WTC11 (cell line): Measurements from ENCODE around the gene SORL1. TPM values are rescaled to one million over a fixed set of nuclear protein-coding genes. Genes with fewer than 3 reads are reported as not detected.
A peak's percentile ranks its signal among the peaks of the same experiment; 100 is the strongest.

Source experiments
- ATAC-seq: fragments of 200-7000 bp; cut with Tn5 transposase; 2 replicates; pipeline ENCODE4 v1.10.0; 2021; ENCODE audit warnings: mild to moderate bottlenecking, moderate library complexity
- CTCF ChIA-PET: fragments of 300-600 bp; sonication (Branson Sonifier 250); formaldehyde crosslinking; loops from one replicate; lab custom pipeline; 2021; ENCODE audit warnings: antibody characterized with exemption; lab: Charles Lee
- POLR2A ChIA-PET: fragments of 350-600 bp; sonication (Branson Sonifier 250); formaldehyde crosslinking; loops from one replicate; lab custom pipeline; 2021; ENCODE audit warnings: antibody characterized with exemption; lab: Charles Lee
- DNase-seq: peaks from one replicate; pipeline ENCODE4 v3.0.0; 2021; ENCODE audit warnings: low spot score
- H3K27ac Mint-ChIP-seq: 2 replicates; pipeline ENCODE4 v1.8.0; 2021; ENCODE audit warnings: mixed read lengths
- H3K27me3 Mint-ChIP-seq: 2 replicates; pipeline ENCODE4 v1.8.0; 2021; ENCODE audit warnings: low read depth, mild to moderate bottlenecking, moderate library complexity, mixed read lengths
- H3K36me3 Mint-ChIP-seq: 2 replicates; pipeline ENCODE4 v1.8.0; 2021; ENCODE audit warnings: mixed read lengths
- H3K4me1 Mint-ChIP-seq: 2 replicates; pipeline ENCODE4 v1.8.0; 2022; ENCODE audit warnings: mixed read lengths
- H3K4me3 Mint-ChIP-seq: 2 replicates; pipeline ENCODE4 v1.8.0; 2021; ENCODE audit warnings: mild to moderate bottlenecking, moderate library complexity, mixed read lengths
- H3K9me3 Mint-ChIP-seq: 2 replicates; pipeline ENCODE4 v1.8.0; 2021; ENCODE audit warnings: mixed read lengths
- CBFB ChIP-seq: sonication (generic); formaldehyde crosslinking; IDR thresholded peaks from 2 replicates; pipeline ENCODE4 v1.8.1; 2022; ENCODE audit warnings: mild to moderate bottlenecking, low read depth, missing genetic modification reagents
- ELF4 ChIP-seq: sonication (generic); formaldehyde crosslinking; IDR thresholded peaks from 2 replicates; pipeline ENCODE4 v1.8.1; 2022; ENCODE audit warnings: low read depth, mild to moderate bottlenecking, moderate library complexity, missing genetic modification reagents
- FOXK1 ChIP-seq: sonication (generic); formaldehyde crosslinking; IDR thresholded peaks from 2 replicates; pipeline ENCODE4 v1.8.0; 2022; ENCODE audit warnings: mild to moderate bottlenecking, moderate library complexity, missing genetic modification reagents
- JAZF1 ChIP-seq: fragments of 250-450 bp; sonication (Bioruptor Pico); IDR thresholded peaks from 2 replicates; pipeline ENCODE4 v1.9.0; 2021; ENCODE audit warnings: moderate library complexity, mild to moderate bottlenecking, inconsistent platforms
- NR1H2 ChIP-seq: sonication (generic); formaldehyde crosslinking; IDR thresholded peaks from 2 replicates; pipeline ENCODE4 v1.9.0; 2021; ENCODE audit warnings: mild to moderate bottlenecking, moderate library complexity, missing genetic modification reagents
- PRRX2 ChIP-seq: fragments of 250-450 bp; sonication (Bioruptor Pico); IDR thresholded peaks from 2 replicates; pipeline ENCODE4 v1.8.0; 2021; ENCODE audit warnings: mild to moderate bottlenecking
- RELA ChIP-seq: sonication (generic); formaldehyde crosslinking; IDR thresholded peaks from 2 replicates; pipeline ENCODE4 v1.8.1; 2022; ENCODE audit warnings: missing genetic modification reagents, mild to moderate bottlenecking, borderline replicate concordance
- TCF7 ChIP-seq: sonication (generic); formaldehyde crosslinking; IDR thresholded peaks from 2 replicates; pipeline ENCODE4 v1.8.0; 2022; ENCODE audit warnings: mild to moderate bottlenecking, low read depth, missing genetic modification reagents, moderate library complexity
- TEAD1 ChIP-seq: sonication (generic); formaldehyde crosslinking; IDR thresholded peaks from 2 replicates; pipeline ENCODE4 v1.8.0; 2022; ENCODE audit warnings: mild to moderate bottlenecking, missing genetic modification reagents
- TEAD4 ChIP-seq: sonication (generic); formaldehyde crosslinking; IDR thresholded peaks from 2 replicates; pipeline ENCODE4 v1.8.0; 2022; ENCODE audit warnings: mild to moderate bottlenecking, missing genetic modification reagents
- TP53 ChIP-seq: sonication (generic); formaldehyde crosslinking; IDR thresholded peaks from 2 replicates; pipeline ENCODE4 v1.8.1; 2023; ENCODE audit warnings: mild to moderate bottlenecking, missing genetic modification reagents
- ZNF232 ChIP-seq: sonication (generic); formaldehyde crosslinking; IDR thresholded peaks from 2 replicates; pipeline ENCODE4 v1.8.0; 2022; ENCODE audit warnings: mild to moderate bottlenecking, missing genetic modification reagents
- ZNF263 ChIP-seq: sonication (generic); formaldehyde crosslinking; IDR thresholded peaks from 2 replicates; pipeline ENCODE4 v1.8.1; 2022; ENCODE audit warnings: low read depth, mild to moderate bottlenecking, moderate library complexity, missing genetic modification reagents
- ZNF317 ChIP-seq: sonication (generic); formaldehyde crosslinking; IDR thresholded peaks from 2 replicates; pipeline ENCODE4 v1.8.1; 2023; ENCODE audit warnings: low read depth, mild to moderate bottlenecking, moderate library complexity, missing genetic modification reagents, borderline replicate concordance
- ZNF423 ChIP-seq: fragments of 250-450 bp; sonication (Bioruptor Pico); IDR thresholded peaks from 2 replicates; pipeline ENCODE4 v2.1.2; 2022; ENCODE audit warnings: mild to moderate bottlenecking, moderate library complexity
- total RNA-seq: library from RNA; stranded (reverse); gene quantifications from 3 replicates; pipeline ENCODE4 v1.2.3, GENCODE V29; 2021
- TF ChIP-seq, protein P1 (sequence below): sonication (generic); formaldehyde crosslinking; IDR thresholded peaks from 2 replicates; pipeline ENCODE4 v1.8.0; 2023; ENCODE audit warnings: missing genetic modification reagents
- TF ChIP-seq, protein P2 (sequence below): sonication (generic); formaldehyde crosslinking; IDR thresholded peaks from 2 replicates; pipeline ENCODE4 v1.8.0; 2022; ENCODE audit warnings: mild to moderate bottlenecking, missing genetic modification reagents
- TF ChIP-seq, protein P3 (sequence below): sonication (generic); formaldehyde crosslinking; IDR thresholded peaks from 2 replicates; pipeline ENCODE4 v1.8.0; 2022; ENCODE audit warnings: mild to moderate bottlenecking, missing genetic modification reagents
- TF ChIP-seq, protein P4 (sequence below): fragments of 250-450 bp; sonication (Bioruptor Pico); conservative IDR thresholded peaks from 2 replicates; pipeline ENCODE4 v1.9.0; 2021; ENCODE audit warnings: mild to moderate bottlenecking
- TF ChIP-seq, protein P5 (sequence below): sonication (generic); formaldehyde crosslinking; IDR thresholded peaks from 2 replicates; pipeline ENCODE4 v1.8.1; 2023; ENCODE audit warnings: mild to moderate bottlenecking, missing genetic modification reagents, borderline replicate concordance
- TF ChIP-seq, protein P6 (sequence below): fragments of 250-450 bp; sonication (Bioruptor Pico); IDR thresholded peaks from 2 replicates; pipeline ENCODE4 v1.9.0; 2021; ENCODE audit warnings: mild to moderate bottlenecking, borderline replicate concordance

SORL1 gene
- total RNA-seq, 1 experiment from 2014 or later, result 87.1 TPM

DNA sequence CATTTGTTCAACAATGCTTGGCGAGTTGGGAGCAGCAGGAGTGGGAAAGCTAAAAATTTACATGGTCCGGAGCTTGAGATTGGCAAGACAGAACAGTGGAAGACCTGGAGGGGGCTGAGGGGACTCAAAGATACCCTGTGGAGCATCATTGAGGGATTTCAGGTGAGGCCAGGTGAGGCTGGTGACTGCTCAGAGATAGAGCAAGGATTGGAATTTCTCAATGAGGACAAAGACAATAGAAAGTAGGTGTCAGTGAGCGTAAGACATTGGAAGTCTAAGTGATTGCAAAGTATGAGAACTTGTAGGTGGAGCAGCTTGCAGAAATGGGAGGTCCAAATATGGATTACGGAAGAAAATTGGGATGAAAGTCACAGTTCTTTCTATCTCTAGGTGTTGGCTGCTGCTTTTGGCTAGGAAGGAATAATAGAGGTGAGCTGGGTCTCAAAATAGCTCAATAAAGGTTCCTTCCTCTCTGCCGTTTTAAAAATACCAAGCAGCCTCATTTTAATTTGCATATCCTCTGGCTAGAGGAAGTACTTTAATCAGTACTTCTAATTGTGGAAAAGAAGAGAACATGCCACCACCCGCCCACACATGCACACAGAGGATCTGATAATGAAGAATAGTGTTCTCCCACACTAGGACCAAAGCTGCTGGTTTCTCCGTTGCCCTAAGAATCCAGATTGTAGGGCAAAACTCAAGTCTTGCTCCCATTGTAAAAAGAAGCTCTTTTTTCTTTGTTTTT, 42.4 kb downstream of the SORL1 start:
- no peaks in the 10 kb centered on the region for H3K9me3 Mint-ChIP-seq
- peak; percentile 93 for ATAC-seq
- 0 out of 2 replicates have a peak overlapping the region, but pooled peaks have one; percentile 11 for H3K4me3 Mint-ChIP-seq
- peaks cover 67% of the 10 kb centered on the region for H3K36me3 Mint-ChIP-seq
- CTCF ChIA-PET, result interaction anchor here (0.6 to 1.2 kb wide), 4 partner anchors 13 to 1939 kb away, joined by 3 to 5 read pairs (median 4); no protein-coding TSS in a partner anchor
- H3K4me1 Mint-ChIP-seq, result peaks cover 30% of the 10 kb centered on the region
- TF ChIP-seq, protein P1, sequence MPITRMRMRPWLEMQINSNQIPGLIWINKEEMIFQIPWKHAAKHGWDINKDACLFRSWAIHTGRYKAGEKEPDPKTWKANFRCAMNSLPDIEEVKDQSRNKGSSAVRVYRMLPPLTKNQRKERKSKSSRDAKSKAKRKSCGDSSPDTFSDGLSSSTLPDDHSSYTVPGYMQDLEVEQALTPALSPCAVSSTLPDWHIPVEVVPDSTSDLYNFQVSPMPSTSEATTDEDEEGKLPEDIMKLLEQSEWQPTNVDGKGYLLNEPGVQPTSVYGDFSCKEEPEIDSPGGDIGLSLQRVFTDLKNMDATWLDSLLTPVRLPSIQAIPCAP (CRISPR knock-in tag), result no peak
- TF ChIP-seq ZNF317 (CRISPR knock-in tag) (0 out of 2 replicates have a peak, but pooled peaks have one; percentile 41), TEAD4 (CRISPR knock-in tag) (no peak), ZNF232 (CRISPR knock-in tag) (no peak), FOXK1 (no peak), PRRX2 (CRISPR knock-in tag) (no peak), CBFB (CRISPR knock-in tag) (no peak), TEAD1 (CRISPR knock-in tag) (no peak), ELF4 (CRISPR knock-in tag) (no peak), ZNF263 (no peak), ZNF423 (CRISPR knock-in tag) (peak; percentile 36), TP53 (no peak), JAZF1 (CRISPR knock-in tag) (no peak), RELA (CRISPR knock-in tag) (no peak)
- TF ChIP-seq, protein P2, sequence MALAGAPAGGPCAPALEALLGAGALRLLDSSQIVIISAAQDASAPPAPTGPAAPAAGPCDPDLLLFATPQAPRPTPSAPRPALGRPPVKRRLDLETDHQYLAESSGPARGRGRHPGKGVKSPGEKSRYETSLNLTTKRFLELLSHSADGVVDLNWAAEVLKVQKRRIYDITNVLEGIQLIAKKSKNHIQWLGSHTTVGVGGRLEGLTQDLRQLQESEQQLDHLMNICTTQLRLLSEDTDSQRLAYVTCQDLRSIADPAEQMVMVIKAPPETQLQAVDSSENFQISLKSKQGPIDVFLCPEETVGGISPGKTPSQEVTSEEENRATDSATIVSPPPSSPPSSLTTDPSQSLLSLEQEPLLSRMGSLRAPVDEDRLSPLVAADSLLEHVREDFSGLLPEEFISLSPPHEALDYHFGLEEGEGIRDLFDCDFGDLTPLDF, result no peak
- TF ChIP-seq, protein P3, sequence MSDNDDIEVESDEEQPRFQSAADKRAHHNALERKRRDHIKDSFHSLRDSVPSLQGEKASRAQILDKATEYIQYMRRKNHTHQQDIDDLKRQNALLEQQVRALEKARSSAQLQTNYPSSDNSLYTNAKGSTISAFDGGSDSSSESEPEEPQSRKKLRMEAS, result no peak
- TF ChIP-seq, all 79 proteins: peak for 2
- POLR2A ChIA-PET, result interaction anchor here (0.8 kb wide), 1 partner anchor 27 kb away, joined by 3 read pairs; no protein-coding TSS in a partner anchor
- H3K27me3 Mint-ChIP-seq, result no peaks in the 10 kb centered on the region
- peak overlapping the region; percentile 93 for H3K27ac Mint-ChIP-seq
- DNase-seq, result no peak

DNA sequence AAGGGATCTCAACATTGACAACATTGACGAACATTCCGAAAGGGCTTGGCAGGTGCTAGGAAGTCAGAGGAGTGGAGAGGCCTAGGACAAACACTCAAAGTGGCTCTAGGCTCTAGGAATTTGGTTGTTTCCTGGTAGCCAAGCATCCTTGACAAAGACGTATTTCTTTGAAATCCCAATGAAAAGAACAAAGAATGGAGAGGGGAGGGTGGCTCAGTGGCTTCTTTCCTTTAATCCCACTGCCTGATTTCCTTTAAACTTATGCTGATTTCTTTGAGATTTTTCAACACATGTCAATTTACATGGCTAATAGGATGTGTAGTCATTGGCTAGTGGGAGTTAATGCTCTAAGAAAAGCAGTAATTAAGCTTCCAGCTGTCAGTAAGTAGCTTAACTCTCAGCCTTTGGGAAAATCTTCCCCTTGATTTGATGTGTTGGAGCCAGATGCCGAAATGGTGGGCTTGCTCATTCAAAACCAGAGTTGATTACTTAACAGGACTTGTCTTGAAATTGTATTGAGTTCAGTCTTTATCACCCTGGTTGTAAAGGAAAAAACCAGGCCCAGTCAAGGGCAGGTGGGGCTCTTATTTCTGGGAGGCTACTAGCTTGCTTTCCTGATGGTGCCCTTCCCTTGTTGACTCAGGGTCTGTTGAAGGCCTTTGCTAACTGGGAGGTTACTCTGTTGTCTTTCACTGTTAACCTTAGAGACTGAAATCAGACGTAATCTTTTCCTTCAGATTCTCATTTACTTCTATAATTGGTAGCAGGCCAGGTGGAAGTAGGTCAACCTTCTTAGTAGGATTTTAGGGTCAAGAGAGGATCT, 45.3 kb downstream of the SORL1 start:
- ATAC-seq, result no peak
- CTCF ChIA-PET, result no interaction called here
- no peak for DNase-seq
- TF ChIP-seq NR1H2 (no peak), TCF7 (CRISPR knock-in tag) (no peak), ZNF232 (CRISPR knock-in tag) (no peak)
- TF ChIP-seq, protein P4, sequence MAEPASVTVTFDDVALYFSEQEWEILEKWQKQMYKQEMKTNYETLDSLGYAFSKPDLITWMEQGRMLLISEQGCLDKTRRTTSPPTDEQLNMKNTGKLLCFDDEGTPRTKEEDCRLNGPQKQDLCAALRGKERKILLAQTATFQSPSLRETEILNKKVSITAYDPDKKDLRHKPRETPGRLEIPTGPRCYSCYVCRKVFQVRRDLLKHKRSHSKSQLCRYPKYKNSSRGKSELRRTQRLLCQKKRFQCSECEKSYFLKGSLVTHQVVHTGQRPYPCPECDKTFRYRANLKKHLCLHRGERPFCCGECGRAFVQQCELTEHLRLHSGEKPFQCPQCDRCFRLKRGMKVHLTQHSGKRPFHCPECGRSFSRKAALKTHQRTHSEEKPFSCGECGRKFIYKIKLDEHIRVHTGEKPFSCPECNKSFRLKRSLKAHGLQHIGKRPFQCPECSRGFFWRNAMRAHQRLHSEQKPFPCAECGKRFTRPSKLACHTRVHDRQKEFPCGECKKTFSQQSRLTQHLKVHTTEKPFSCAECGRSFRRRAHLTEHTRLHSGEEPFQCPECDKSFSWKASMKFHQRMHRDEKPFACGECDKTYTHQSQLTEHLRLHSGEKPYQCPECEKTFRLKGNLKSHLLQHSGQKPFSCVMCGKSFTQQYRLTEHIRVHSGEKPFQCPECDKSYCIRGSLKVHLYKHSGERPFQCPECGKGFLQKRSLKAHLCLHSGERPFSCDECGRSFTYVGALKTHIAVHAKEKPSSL (CRISPR knock-in tag), result no peak
- TF ChIP-seq, protein P5, sequence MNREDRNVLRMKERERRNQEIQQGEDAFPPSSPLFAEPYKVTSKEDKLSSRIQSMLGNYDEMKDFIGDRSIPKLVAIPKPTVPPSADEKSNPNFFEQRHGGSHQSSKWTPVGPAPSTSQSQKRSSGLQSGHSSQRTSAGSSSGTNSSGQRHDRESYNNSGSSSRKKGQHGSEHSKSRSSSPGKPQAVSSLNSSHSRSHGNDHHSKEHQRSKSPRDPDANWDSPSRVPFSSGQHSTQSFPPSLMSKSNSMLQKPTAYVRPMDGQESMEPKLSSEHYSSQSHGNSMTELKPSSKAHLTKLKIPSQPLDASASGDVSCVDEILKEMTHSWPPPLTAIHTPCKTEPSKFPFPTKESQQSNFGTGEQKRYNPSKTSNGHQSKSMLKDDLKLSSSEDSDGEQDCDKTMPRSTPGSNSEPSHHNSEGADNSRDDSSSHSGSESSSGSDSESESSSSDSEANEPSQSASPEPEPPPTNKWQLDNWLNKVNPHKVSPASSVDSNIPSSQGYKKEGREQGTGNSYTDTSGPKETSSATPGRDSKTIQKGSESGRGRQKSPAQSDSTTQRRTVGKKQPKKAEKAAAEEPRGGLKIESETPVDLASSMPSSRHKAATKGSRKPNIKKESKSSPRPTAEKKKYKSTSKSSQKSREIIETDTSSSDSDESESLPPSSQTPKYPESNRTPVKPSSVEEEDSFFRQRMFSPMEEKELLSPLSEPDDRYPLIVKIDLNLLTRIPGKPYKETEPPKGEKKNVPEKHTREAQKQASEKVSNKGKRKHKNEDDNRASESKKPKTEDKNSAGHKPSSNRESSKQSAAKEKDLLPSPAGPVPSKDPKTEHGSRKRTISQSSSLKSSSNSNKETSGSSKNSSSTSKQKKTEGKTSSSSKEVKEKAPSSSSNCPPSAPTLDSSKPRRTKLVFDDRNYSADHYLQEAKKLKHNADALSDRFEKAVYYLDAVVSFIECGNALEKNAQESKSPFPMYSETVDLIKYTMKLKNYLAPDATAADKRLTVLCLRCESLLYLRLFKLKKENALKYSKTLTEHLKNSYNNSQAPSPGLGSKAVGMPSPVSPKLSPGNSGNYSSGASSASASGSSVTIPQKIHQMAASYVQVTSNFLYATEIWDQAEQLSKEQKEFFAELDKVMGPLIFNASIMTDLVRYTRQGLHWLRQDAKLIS, result no peak
- TF ChIP-seq, protein P6, sequence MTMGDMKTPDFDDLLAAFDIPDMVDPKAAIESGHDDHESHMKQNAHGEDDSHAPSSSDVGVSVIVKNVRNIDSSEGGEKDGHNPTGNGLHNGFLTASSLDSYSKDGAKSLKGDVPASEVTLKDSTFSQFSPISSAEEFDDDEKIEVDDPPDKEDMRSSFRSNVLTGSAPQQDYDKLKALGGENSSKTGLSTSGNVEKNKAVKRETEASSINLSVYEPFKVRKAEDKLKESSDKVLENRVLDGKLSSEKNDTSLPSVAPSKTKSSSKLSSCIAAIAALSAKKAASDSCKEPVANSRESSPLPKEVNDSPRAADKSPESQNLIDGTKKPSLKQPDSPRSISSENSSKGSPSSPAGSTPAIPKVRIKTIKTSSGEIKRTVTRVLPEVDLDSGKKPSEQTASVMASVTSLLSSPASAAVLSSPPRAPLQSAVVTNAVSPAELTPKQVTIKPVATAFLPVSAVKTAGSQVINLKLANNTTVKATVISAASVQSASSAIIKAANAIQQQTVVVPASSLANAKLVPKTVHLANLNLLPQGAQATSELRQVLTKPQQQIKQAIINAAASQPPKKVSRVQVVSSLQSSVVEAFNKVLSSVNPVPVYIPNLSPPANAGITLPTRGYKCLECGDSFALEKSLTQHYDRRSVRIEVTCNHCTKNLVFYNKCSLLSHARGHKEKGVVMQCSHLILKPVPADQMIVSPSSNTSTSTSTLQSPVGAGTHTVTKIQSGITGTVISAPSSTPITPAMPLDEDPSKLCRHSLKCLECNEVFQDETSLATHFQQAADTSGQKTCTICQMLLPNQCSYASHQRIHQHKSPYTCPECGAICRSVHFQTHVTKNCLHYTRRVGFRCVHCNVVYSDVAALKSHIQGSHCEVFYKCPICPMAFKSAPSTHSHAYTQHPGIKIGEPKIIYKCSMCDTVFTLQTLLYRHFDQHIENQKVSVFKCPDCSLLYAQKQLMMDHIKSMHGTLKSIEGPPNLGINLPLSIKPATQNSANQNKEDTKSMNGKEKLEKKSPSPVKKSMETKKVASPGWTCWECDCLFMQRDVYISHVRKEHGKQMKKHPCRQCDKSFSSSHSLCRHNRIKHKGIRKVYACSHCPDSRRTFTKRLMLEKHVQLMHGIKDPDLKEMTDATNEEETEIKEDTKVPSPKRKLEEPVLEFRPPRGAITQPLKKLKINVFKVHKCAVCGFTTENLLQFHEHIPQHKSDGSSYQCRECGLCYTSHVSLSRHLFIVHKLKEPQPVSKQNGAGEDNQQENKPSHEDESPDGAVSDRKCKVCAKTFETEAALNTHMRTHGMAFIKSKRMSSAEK (CRISPR knock-in tag), result no peak

More for the DNA sequence above, 45.3 kb downstream of the SORL1 start:
- Mint-ChIP-seq H3K4me1 (peaks cover 30% of the 10 kb centered on the region), H3K36me3 (peaks cover 68% of the 10 kb centered on the region), H3K9me3 (peaks cover 8% of the 10 kb centered on the region), H3K27me3 (no peaks in the 10 kb centered on the region), H3K27ac (peak overlapping the region; percentile 51), H3K4me3 (no peak overlapping the region)
- POLR2A ChIA-PET, result no interaction called here
